Naive thymus-derived CD4-positive, alpha-beta T cell (primary cell): ENCODE measurements around the gene TRIO. TPM values are rescaled to one million over a fixed set of nuclear protein-coding genes. Genes with fewer than 3 reads are reported as not detected.

Source experiments
- ATAC-seq: fragments of 150-1000 bp; cut with Tn5 transposase; 2 replicates; pipeline ENCODE4 v1.10.0; 2021; ENCODE audit warnings: mild to moderate bottlenecking, moderate library complexity
- CTCF ChIA-PET: fragments of 350-600 bp; sonication (Branson Sonifier 250); formaldehyde crosslinking; loops from one replicate; lab custom pipeline; 2021; ENCODE audit warnings: antibody characterized with exemption; lab: Charles Lee
- POLR2A ChIA-PET: fragments of 350-600 bp; sonication (Branson Sonifier 250); formaldehyde crosslinking; loops from one replicate; lab custom pipeline; 2021; ENCODE audit warnings: antibody characterized with exemption, inconsistent platforms; lab: Charles Lee
- DNase-seq, 9 donors: peaks; one replicate each; pipeline versions ENCODE4 v3.0.0 to v3.0.0-alpha.2; 2020 to 2022; ENCODE audit warnings: mixed read lengths in 1 of 9
- H3K27ac ChIP-seq: one replicate; pipeline ENCODE4 v1.7.0; 2013; ENCODE audit warnings: mild to moderate bottlenecking, low read depth, low read length, moderate library complexity
- H3K27me3 ChIP-seq, 2 donors: one replicate each; pipeline ENCODE4 v1.7.0; 2013; ENCODE audit warnings: low read length in 2 of 2, mild to moderate bottlenecking in 2 of 2, moderate library complexity in 2 of 2; ENCODE audit not compliant: control insufficient read depth in 2 of 2, insufficient read depth in 2 of 2
- H3K36me3 ChIP-seq, 3 experiments: 1 replicate in 2 of 3; 2 replicates in 1 of 3; pipeline ENCODE4 v1.7.0; 2013; ENCODE audit warnings: low read length in 3 of 3, mild to moderate bottlenecking in 3 of 3, moderate library complexity in 1 of 3; ENCODE audit not compliant: insufficient read depth in 3 of 3, control insufficient read depth in 2 of 3
- H3K4me1 ChIP-seq, 2 donors: one replicate each; pipeline ENCODE4 v1.7.0; 2013; ENCODE audit warnings: low read length in 2 of 2, mild to moderate bottlenecking in 2 of 2, moderate library complexity in 1 of 2; ENCODE audit not compliant: control insufficient read depth in 2 of 2, insufficient read depth in 2 of 2
- H3K4me3 ChIP-seq: 2 replicates; pipeline ENCODE4 v1.7.0; 2013; ENCODE audit warnings: mild to moderate bottlenecking, low read length
- H3K9me3 ChIP-seq, 3 experiments: 1 replicate in 2 of 3; 2 replicates in 1 of 3; pipeline ENCODE4 v1.7.0; 2013; ENCODE audit warnings: low read length in 3 of 3; ENCODE audit not compliant: control insufficient read depth in 2 of 3
- H3K27ac Mint-ChIP-seq, 9 donors: one replicate each; pipeline ENCODE4 v1.8.0; 2020 to 2022; ENCODE audit warnings: mixed read lengths in 9 of 9, mild to moderate bottlenecking in 8 of 9, moderate library complexity in 5 of 9, inconsistent platforms in 2 of 9
- H3K27me3 Mint-ChIP-seq, 5 donors: one replicate each; pipeline ENCODE4 v1.8.0; 2021 to 2022; ENCODE audit warnings: mixed read lengths in 5 of 5, mild to moderate bottlenecking in 1 of 5
- H3K36me3 Mint-ChIP-seq, 5 donors: one replicate each; pipeline ENCODE4 v1.8.0; 2020 to 2022; ENCODE audit warnings: mixed read lengths in 5 of 5, mild to moderate bottlenecking in 3 of 5, inconsistent platforms in 1 of 5
- H3K4me1 Mint-ChIP-seq, 7 donors: one replicate each; pipeline ENCODE4 v1.8.0; 2020 to 2022; ENCODE audit warnings: mixed read lengths in 7 of 7, mild to moderate bottlenecking in 3 of 7, inconsistent platforms in 1 of 7
- H3K4me3 Mint-ChIP-seq, 10 donors: one replicate each; pipeline ENCODE4 v1.8.0; 2020 to 2022; ENCODE audit warnings: mild to moderate bottlenecking in 10 of 10, mixed read lengths in 10 of 10, moderate library complexity in 6 of 10, inconsistent platforms in 2 of 10
- H3K9me3 Mint-ChIP-seq, 11 donors: one replicate each; pipeline ENCODE4 v1.8.0; 2020 to 2022; ENCODE audit warnings: mixed read lengths in 11 of 11, mild to moderate bottlenecking in 4 of 11, inconsistent platforms in 1 of 11, moderate library complexity in 1 of 11
- intact Hi-C, 2 donors: fragments of 100-400 bp; cut with micrococcal nuclease; formaldehyde crosslinking; loops; one replicate each; pipeline ENCODE4 v1.15.1; 2023
- polyA plus RNA-seq, 2 donors: library from polyadenylated mRNA; unstranded; fragments of 300-500 nt; fragmentation: Illumina TruSeq; gene quantifications; one replicate each; pipeline ENCODE4 v1.2.3, GENCODE V29; 2021
- total RNA-seq, 6 experiments: library from RNA in 5 of 6; stranded (reverse) in 5 of 6; gene quantifications; 1 replicate in 5 of 6; 2 replicates in 1 of 6; pipeline ENCODE4 v1.2.3 and lab custom pipeline; 2021 to 2026

Gene TRIO
- total and polyA plus RNA-seq, 7 experiments from 2014 or later, result 0.16 to 45.9 (median 5.7) TPM

DNA sequence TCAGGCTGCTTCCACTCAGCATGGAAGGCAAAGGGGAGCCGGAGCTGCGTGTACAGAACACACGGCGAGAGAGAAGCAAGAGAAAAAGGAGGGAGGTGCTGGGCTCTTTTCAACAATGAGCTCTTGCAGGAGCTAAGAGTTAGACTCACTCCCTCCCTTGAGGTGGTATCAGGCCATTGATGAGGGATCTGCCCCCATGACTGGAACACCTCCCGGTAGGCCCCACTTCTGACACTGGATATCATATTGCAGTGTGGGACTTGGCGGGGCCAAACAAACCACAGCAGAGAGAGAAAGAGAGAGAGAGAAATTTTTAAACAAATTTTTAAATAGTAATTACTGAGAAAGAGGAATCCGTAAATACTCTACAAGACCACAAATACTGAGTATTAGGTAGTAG lies 182.2 kb downstream of the TRIO start:
- Histone ChIP-seq H3K27ac (no peak overlapping the region), H3K4me1 (no peaks in the 10 kb centered on the region), H3K27me3 (no peaks in the 10 kb centered on the region), H3K4me3 (no peak overlapping the region), H3K36me3 (no peaks in the 10 kb centered on the region), H3K9me3 (no peaks in the 10 kb centered on the region)
- peaks cover 0 to 6% (median 3%) of the 10 kb centered on the region in 11 donors for H3K9me3 Mint-ChIP-seq
- H3K27me3 Mint-ChIP-seq, result peaks cover 0 to 5% (median 0%) of the 10 kb centered on the region in 5 donors
- peaks cover 0 to 5% (median 0%) of the 10 kb centered on the region in 5 donors for H3K36me3 Mint-ChIP-seq
- DNase-seq (no peak), ATAC-seq (no peak)
- intact Hi-C loops, result no loop called here
- no peak overlapping the region for H3K27ac Mint-ChIP-seq
- peaks cover 0 to 3% (median 0%) of the 10 kb centered on the region in 7 donors for H3K4me1 Mint-ChIP-seq
- no peak overlapping the region for H3K4me3 Mint-ChIP-seq
- ChIA-PET POLR2A (no interaction called here), CTCF (no interaction called here)

DNA sequence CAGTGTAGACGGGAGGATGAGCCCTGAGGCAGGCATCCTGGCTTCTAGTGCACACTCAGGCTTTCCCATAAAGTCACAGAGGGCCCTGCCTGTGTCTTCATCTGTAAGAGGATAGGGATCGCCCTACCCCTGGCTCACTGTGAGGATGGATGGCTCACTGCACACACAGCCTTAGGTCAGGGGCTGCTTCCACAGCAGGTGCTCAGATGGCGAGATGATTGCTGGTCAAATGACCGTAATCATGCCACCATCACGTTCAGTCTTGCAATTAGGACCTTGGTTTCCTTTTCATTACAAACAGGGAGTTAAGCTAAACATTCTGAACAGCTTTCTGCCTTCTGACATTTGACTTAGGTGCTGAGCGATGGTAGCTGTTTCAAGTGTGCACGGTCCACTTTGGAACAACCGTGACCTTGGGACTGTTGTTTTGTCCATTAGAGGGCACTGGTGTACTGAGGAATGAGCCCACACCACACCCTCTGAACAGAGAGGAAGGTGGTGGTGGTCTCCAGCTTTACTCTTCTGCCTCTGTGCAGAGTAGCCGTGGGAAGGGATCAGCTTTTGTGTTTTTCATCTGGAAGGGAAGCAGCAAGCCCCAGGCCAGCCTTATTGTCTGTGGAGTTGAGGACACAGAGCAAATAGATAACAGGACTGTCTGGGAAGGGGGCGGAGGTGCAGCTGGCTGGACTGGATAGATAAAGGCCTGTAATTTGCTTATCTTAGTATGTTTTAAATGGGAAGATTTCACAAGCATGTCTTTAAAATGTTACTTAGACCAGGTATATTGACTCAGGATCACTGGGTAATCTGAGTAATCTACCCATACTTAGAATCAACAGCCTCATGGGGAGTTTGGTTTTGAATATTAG lies 183.1 kb downstream of the TRIO start:
- Mint-ChIP-seq H3K4me1 (peaks cover 3 to 12% (median 5%) of the 10 kb centered on the region in 7 donors), H3K27me3 (peaks cover 0 to 5% (median 0%) of the 10 kb centered on the region in 5 donors), H3K9me3 (peaks cover 0 to 6% (median 2%) of the 10 kb centered on the region in 11 donors), H3K4me3 (no peak overlapping the region), H3K27ac (no peak overlapping the region), H3K36me3 (peaks cover 0 to 5% (median 0%) of the 10 kb centered on the region in 5 donors)
- no peaks in the 10 kb centered on the region for H3K36me3 ChIP-seq
- ATAC-seq, result no peak
- no peaks in the 10 kb centered on the region for H3K27me3 ChIP-seq
- no peak for DNase-seq
- no peak overlapping the region for H3K4me3 ChIP-seq
- intact Hi-C loops, result no loop called here
- no peaks in the 10 kb centered on the region for H3K4me1 ChIP-seq
- ChIA-PET POLR2A (no interaction called here), CTCF (no interaction called here)
- H3K27ac ChIP-seq, result no peak overlapping the region
- H3K9me3 ChIP-seq, result no peaks in the 10 kb centered on the region

DNA sequence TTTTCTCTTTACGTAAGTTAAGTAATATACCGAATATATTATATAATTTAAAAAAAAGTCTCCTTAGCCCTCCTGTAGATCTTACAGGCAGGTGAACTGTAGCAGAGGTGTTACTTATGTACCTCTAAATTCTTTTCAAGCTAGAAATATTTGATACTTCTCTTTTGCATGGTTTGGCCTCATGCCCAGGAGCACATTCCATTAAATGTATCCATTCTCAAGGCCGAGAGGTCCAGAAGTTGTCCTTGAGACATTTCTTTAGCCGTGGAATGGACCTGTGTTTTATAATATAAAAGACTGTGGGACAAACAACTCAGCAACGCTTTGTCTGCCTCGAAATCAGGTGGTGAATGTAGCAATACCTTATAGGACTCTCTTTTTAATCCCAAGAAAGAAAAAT lies 184.5 kb downstream of the TRIO start:
- H3K4me3 Mint-ChIP-seq, result no peak overlapping the region
- H3K4me1 ChIP-seq, result no peaks in the 10 kb centered on the region
- no peaks in the 10 kb centered on the region for H3K36me3 ChIP-seq
- peaks cover 5 to 22% (median 12%) of the 10 kb centered on the region in 7 donors for H3K4me1 Mint-ChIP-seq
- no peaks in the 10 kb centered on the region for H3K9me3 ChIP-seq
- no peak overlapping the region for H3K27ac ChIP-seq
- H3K36me3 Mint-ChIP-seq, result no peaks in the 10 kb centered on the region
- DNase-seq (no peak), ATAC-seq (no peak)
- no peaks in the 10 kb centered on the region for H3K9me3 Mint-ChIP-seq
- CTCF ChIA-PET, result interaction anchor here (0.6 kb wide), 1 partner anchor 148 kb away, joined by 4 read pairs; no protein-coding TSS in a partner anchor
- H3K27ac Mint-ChIP-seq, result no peak overlapping the region
- intact Hi-C loops, result no loop called here
- peaks cover 0 to 5% (median 0%) of the 10 kb centered on the region in 5 donors for H3K27me3 Mint-ChIP-seq
- H3K27me3 ChIP-seq, result no peaks in the 10 kb centered on the region
- no peak overlapping the region for H3K4me3 ChIP-seq
- POLR2A ChIA-PET, result no interaction called here

DNA sequence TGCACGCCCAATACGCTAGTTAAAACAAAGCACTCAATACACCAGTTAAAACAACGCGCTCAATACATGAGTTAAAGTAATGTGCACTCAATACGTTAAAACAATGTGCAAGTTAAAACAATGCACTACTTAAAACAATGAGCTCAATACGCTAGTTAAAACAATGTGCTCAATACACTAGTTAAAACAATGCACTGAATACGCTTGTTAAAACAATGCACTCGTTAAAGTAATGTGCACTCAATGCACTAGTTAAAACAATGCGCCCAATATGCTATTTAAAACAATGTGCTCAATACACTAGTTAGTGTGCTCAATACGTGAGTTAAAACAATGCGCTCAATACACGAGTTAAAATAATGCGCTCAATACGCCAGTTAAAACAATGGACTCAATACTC lies 185.0 kb downstream of the TRIO start:
- H3K27me3 ChIP-seq, result no peaks in the 10 kb centered on the region
- ATAC-seq (no peak), DNase-seq (no peak)
- no peaks in the 10 kb centered on the region for H3K4me1 ChIP-seq
- H3K27ac ChIP-seq, result no peak overlapping the region
- CTCF ChIA-PET, result interaction anchor here (0.6 to 0.8 kb wide), 2 partner anchors 149 to 346 kb away, joined by 3 to 4 read pairs; no protein-coding TSS in a partner anchor
- H3K9me3 ChIP-seq, result no peaks in the 10 kb centered on the region
- Mint-ChIP-seq H3K27me3 (peaks cover 0 to 5% (median 0%) of the 10 kb centered on the region in 5 donors), H3K9me3 (no peaks in the 10 kb centered on the region), H3K4me3 (no peak overlapping the region), H3K27ac (no peak overlapping the region), H3K4me1 (peaks cover 5 to 22% (median 12%) of the 10 kb centered on the region in 7 donors), H3K36me3 (no peaks in the 10 kb centered on the region)
- intact Hi-C loops, result no loop called here
- no peaks in the 10 kb centered on the region for H3K36me3 ChIP-seq
- no peak overlapping the region for H3K4me3 ChIP-seq
- POLR2A ChIA-PET, result no interaction called here

DNA sequence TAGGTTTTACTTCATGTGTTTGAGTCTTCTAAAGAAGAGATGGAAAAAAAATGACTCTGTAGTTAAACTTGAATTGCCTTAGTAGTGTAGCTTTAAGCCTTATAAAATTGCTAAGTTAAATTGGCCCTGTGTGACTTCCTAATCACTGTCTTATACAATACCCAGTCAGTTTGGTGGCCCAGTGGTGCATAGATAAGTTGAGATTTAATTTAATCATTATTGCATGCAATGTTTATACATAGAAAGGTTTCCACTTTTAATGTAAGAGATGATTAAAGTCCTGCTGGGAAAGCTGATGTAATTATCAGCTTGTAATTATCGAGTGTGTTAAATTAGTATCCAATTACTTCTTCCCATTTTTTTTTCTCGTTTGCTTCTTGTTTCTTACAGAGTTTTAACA lies 187.1 kb downstream of the TRIO start:
- no peaks in the 10 kb centered on the region for H3K4me1 ChIP-seq

DNA sequence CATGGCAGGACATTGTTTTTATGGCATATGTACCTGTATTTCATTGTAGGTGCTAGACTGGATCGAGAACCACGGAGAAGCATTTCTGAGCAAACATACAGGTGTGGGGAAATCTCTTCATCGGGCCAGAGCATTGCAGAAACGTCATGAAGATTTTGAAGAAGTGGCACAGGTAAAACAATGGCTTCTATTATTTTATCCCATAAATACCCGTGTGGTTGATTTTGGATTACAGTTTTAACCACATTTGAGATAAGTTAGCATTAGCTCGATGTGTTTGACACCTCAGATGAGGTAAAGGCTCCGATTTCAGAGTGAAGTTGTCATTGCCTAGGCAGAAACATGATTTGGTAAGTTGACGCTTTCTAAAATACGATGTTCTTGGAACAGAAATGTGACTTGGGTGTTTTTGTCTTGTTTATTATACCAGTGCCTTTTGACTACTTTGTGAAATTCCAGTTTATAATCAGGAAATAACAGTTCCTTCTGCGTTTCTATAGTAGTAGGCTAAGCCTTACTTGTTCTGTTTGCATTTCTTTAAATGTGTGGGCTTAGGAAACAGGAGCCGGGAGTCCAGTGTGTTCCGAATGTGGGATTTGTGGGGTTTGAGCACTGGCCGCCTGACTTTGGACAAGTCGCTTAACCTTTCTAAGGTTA lies 187.7 kb downstream of the TRIO start:
- Histone ChIP-seq H3K27ac (no peak overlapping the region), H3K4me1 (no peaks in the 10 kb centered on the region), H3K36me3 (no peaks in the 10 kb centered on the region), H3K4me3 (no peak overlapping the region), H3K9me3 (no peaks in the 10 kb centered on the region), H3K27me3 (no peaks in the 10 kb centered on the region)
- Mint-ChIP-seq H3K4me3 (peak overlapping the region in 7 of 10 donors; percentile 12 to 60 (median 28)), H3K36me3 (no peaks in the 10 kb centered on the region), H3K27me3 (peaks cover 0 to 5% (median 0%) of the 10 kb centered on the region in 5 donors), H3K4me1 (peaks cover 5 to 22% (median 12%) of the 10 kb centered on the region in 7 donors), H3K27ac (no peak overlapping the region), H3K9me3 (no peaks in the 10 kb centered on the region)
- intact Hi-C loops, result no loop called here
- ChIA-PET CTCF (no interaction called here), POLR2A (interaction anchor here (0.5 kb wide), 1 partner anchor 699 kb away, joined by 3 read pairs; no protein-coding TSS in a partner anchor)
- ATAC-seq (no peak), DNase-seq (no peak)

More for the DNA sequence above, 187.1 kb downstream of the TRIO start:
- ATAC-seq (no peak), DNase-seq (no peak)
- intact Hi-C loops, result no loop called here
- Mint-ChIP-seq H3K36me3 (no peaks in the 10 kb centered on the region), H3K4me1 (peaks cover 5 to 22% (median 12%) of the 10 kb centered on the region in 7 donors), H3K27ac (no peak overlapping the region), H3K9me3 (no peaks in the 10 kb centered on the region), H3K27me3 (peaks cover 0 to 5% (median 0%) of the 10 kb centered on the region in 5 donors), H3K4me3 (no peak overlapping the region)
- Histone ChIP-seq H3K9me3 (no peaks in the 10 kb centered on the region), H3K4me3 (no peak overlapping the region), H3K27me3 (no peaks in the 10 kb centered on the region), H3K36me3 (no peaks in the 10 kb centered on the region), H3K27ac (no peak overlapping the region)
- ChIA-PET CTCF (no interaction called here), POLR2A (no interaction called here)
